ENCODE results near the gene RPL7L1.

The RPL7L1 gene

GRCh38 chr6:42879372-42880239 is at the start of gene RPL7L1:
Gene RPL7L1, plus strand, starts transcription at chr6:42879616. Its CDS starts 295 bp downstream, at chr6:42879911.
- TF ChIP-seq, protein P1, sequence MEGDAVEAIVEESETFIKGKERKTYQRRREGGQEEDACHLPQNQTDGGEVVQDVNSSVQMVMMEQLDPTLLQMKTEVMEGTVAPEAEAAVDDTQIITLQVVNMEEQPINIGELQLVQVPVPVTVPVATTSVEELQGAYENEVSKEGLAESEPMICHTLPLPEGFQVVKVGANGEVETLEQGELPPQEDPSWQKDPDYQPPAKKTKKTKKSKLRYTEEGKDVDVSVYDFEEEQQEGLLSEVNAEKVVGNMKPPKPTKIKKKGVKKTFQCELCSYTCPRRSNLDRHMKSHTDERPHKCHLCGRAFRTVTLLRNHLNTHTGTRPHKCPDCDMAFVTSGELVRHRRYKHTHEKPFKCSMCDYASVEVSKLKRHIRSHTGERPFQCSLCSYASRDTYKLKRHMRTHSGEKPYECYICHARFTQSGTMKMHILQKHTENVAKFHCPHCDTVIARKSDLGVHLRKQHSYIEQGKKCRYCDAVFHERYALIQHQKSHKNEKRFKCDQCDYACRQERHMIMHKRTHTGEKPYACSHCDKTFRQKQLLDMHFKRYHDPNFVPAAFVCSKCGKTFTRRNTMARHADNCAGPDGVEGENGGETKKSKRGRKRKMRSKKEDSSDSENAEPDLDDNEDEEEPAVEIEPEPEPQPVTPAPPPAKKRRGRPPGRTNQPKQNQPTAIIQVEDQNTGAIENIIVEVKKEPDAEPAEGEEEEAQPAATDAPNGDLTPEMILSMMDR (IDR thresholded peaks at IDR 0.05; ENCODE audit: borderline replicate concordance, insufficient read depth, low read depth, low read length): no peak

GRCh38 chr6:42831237-42831636 is 48.2 kb upstream of the RPL7L1 start:
- TF ChIP-seq, protein P1 (IDR thresholded peaks at IDR 0.05; ENCODE audit: borderline replicate concordance, insufficient read depth, low read depth, low read length): no peak
- H3K4me3 ChIP-seq (ENCODE audit: low read depth, low read length): no peak overlapping the region

More at GRCh38 chr6:42879372-42880239, at the start of gene RPL7L1:
- peak within 1 kb of the TSS; percentile 56 for H3K4me3 ChIP-seq (ENCODE audit: low read depth, low read length)

DNA sequence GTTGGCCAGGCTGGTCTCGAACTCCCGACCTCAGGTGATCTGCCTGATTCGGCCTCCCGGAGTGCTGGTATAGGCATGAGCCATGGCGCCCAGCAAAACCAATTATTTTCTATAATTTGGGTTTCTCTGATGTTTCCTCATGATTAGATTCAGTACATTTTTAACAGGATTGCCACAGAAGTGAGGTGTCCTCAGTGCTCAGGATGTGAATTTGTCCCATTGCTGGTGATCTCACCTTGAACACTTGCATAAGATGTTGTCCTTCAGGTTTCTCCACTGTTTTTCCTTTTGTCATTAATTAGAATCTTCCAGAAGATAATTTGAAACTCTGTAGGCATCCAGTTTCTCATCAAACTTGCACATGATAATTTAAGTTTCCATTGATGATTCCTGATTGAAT is 45.4 kb upstream of the RPL7L1 start:
- TF ChIP-seq, protein P1 (IDR thresholded peaks at IDR 0.05; ENCODE audit: borderline replicate concordance, insufficient read depth, low read depth, low read length): no peak
- no peak overlapping the region for H3K4me3 ChIP-seq (ENCODE audit: low read depth, low read length)

- TF ChIP-seq, protein P1 (IDR thresholded peaks at IDR 0.05; ENCODE audit: borderline replicate concordance, insufficient read depth, low read depth, low read length): no peak
- H3K4me3 ChIP-seq (ENCODE audit: low read depth, low read length): no peak overlapping the region
These were observed 37.4 kb upstream of the RPL7L1 start for GRCh38 chr6:42841844-42842584.

GRCh38 chr6:42845327-42845694 is 34.1 kb upstream of the RPL7L1 start:
- H3K4me3 ChIP-seq (ENCODE audit: low read depth, low read length): no peak overlapping the region
- TF ChIP-seq, protein P1 (IDR thresholded peaks at IDR 0.05; ENCODE audit: borderline replicate concordance, insufficient read depth, low read depth, low read length): no peak

- TF ChIP-seq, protein P1 (IDR thresholded peaks at IDR 0.05; ENCODE audit: borderline replicate concordance, insufficient read depth, low read depth, low read length): no peak
- H3K4me3 ChIP-seq (ENCODE audit: low read depth, low read length): no peak overlapping the region
These were observed 32.9 kb upstream of the RPL7L1 start for GRCh38 chr6:42846505-42846904.
